ENCODE results near the gene RIMBP2.

GRCh38 chr12:130664772-130665171 is 51.3 kb downstream of the RIMBP2 start:
- TF ChIP-seq CTCF (IDR thresholded peaks at IDR 0.05; ENCODE audit: borderline replicate concordance, extremely low read depth, low read length, poor library complexity, severe bottlenecking) (no peak), EZH2 (IDR thresholded peaks at IDR 0.05; ENCODE audit: borderline replicate concordance, low read depth, low read length, severe bottlenecking) (no peak)
